ENCODE results near the gene PTPRE.

- no peak for TF ChIP-seq GABPA (IDR thresholded peaks at IDR 0.05; ENCODE audit: low read depth)
- no peak for TF ChIP-seq CTCF (IDR thresholded peaks at IDR 0.05; ENCODE audit: insufficient read depth, low read length)
- TF ChIP-seq REST (IDR thresholded peaks at IDR 0.05; ENCODE audit: insufficient replicate concordance, low read depth): no peak
Observed at GRCh38 chr10:128036011-128036615, 129.2 kb downstream of the PTPRE start.

Measured in HL-60 (cell line).